IMR-90 (cell line): ENCODE measurements around the gene KCNH4. TPM values are rescaled to one million over a fixed set of nuclear protein-coding genes. Genes with fewer than 3 reads are reported as not detected.

Experiments
- ATAC-seq: fragments of 200-7000 bp; cut with Tn5 transposase; 2 replicates; pipeline ENCODE4 v1.9.1; 2020; ENCODE audit warnings: low read depth, mild to moderate bottlenecking, moderate library complexity
- BruUV-seq: library from RNA; stranded (reverse); fragments of 400-500 nt; replicated peaks from 2 replicates; lab custom pipeline; 2021; lab: Mats Ljungman, UMichigan
- CTCF ChIA-PET: fragments of 300-600 bp; formaldehyde crosslinking; extraction: SDS; loops from one replicate; lab custom pipeline; 2021; ENCODE audit warnings: antibody characterized with exemption; lab: Yijun Ruan, JAX
- POLR2A ChIA-PET: fragments of 300-600 bp; sonication (Branson Sonifier 250); formaldehyde crosslinking; loops from one replicate; lab custom pipeline; 2022; ENCODE audit warnings: antibody characterized with exemption; ENCODE audit not compliant: unreplicated experiment; lab: Charles Lee
- DNase-seq: peaks from one replicate; pipeline ENCODE4 v3.0.0; 2013
- H2AFZ ChIP-seq: replicated peaks from 2 replicates; pipeline ENCODE3; 2013; ENCODE audit warnings: low read length, mild to moderate bottlenecking; ENCODE audit not compliant: poor library complexity
- H2AK5ac ChIP-seq: 2 replicates; pipeline ENCODE4 v1.6.1; 2013; ENCODE audit warnings: low read depth, low read length, inconsistent platforms
- H2AK9ac ChIP-seq: replicated peaks from 2 replicates; pipeline ENCODE3; 2013; ENCODE audit warnings: mild to moderate bottlenecking, low read depth, low read length, moderate library complexity; ENCODE audit not compliant: poor library complexity
- H2BK120ac ChIP-seq: 2 replicates; pipeline ENCODE4 v1.6.1; 2013; ENCODE audit warnings: low read depth, low read length, inconsistent platforms
- H2BK15ac ChIP-seq: 3 replicates; pipeline ENCODE4 v1.6.1; 2013; ENCODE audit warnings: low read depth, low read length, inconsistent platforms
- H2BK20ac ChIP-seq: 2 replicates; pipeline ENCODE4 v1.6.1; 2013; ENCODE audit warnings: low read depth, mild to moderate bottlenecking, inconsistent platforms, low read length, moderate library complexity
- H2BK5ac ChIP-seq: 2 replicates; pipeline ENCODE4 v1.6.1; 2013; ENCODE audit warnings: mild to moderate bottlenecking, low read depth, low read length, inconsistent platforms; ENCODE audit not compliant: poor library complexity, severe bottlenecking
- H3K14ac ChIP-seq: replicated peaks from 2 replicates; pipeline ENCODE4 v1.6.1; 2013; ENCODE audit warnings: low read depth, low read length, inconsistent platforms
- H3K18ac ChIP-seq: 2 replicates; pipeline ENCODE4 v1.6.1; 2013; ENCODE audit warnings: low read depth, low read length, control low read depth
- H3K23ac ChIP-seq: 2 replicates; pipeline ENCODE4 v1.6.1; 2013; ENCODE audit warnings: low read depth, low read length, inconsistent platforms
- H3K27ac ChIP-seq: 2 replicates; pipeline ENCODE4 v1.5.1; 2013; ENCODE audit warnings: mild to moderate bottlenecking, control low read depth, low read length; ENCODE audit not compliant: insufficient read depth
- H3K27me3 ChIP-seq: 2 replicates; pipeline ENCODE4 v1.6.1; 2013; ENCODE audit warnings: low read length; ENCODE audit not compliant: control insufficient read depth, insufficient read depth
- H3K36me3 ChIP-seq: 2 replicates; pipeline ENCODE4 v1.6.1; 2013; ENCODE audit warnings: low read length, mixed read lengths; ENCODE audit not compliant: control insufficient read depth, insufficient read depth
- H3K4ac ChIP-seq: 2 replicates; pipeline ENCODE4 v1.6.1; 2013; ENCODE audit warnings: low read depth, low read length, inconsistent platforms
- H3K4me1 ChIP-seq: 2 replicates; pipeline ENCODE4 v1.6.1; 2013; ENCODE audit warnings: low read length, mixed read lengths; ENCODE audit not compliant: control insufficient read depth, insufficient read depth
- H3K4me2 ChIP-seq: 2 replicates; pipeline ENCODE4 v1.6.1; 2013; ENCODE audit warnings: low read depth, mild to moderate bottlenecking, control low read depth, low read length, moderate library complexity
- H3K4me3 ChIP-seq: 2 replicates; pipeline ENCODE4 v1.5.1; 2013; ENCODE audit warnings: low read depth, mild to moderate bottlenecking, control low read depth, low read length, moderate library complexity; ENCODE audit not compliant: insufficient read depth
- H3K56ac ChIP-seq: 2 replicates; pipeline ENCODE4 v1.6.1; 2013; ENCODE audit warnings: low read length, inconsistent platforms; ENCODE audit not compliant: insufficient read depth; ENCODE audit errors: extremely low read depth
- H3K79me1 ChIP-seq, 2 experiments: 2 replicates each; pipeline ENCODE4 v1.6.1; 2013; ENCODE audit warnings: low read length in 2 of 2, inconsistent platforms in 1 of 2, low read depth in 1 of 2
- H3K9ac ChIP-seq: 2 replicates; pipeline ENCODE4 v1.6.1; 2013; ENCODE audit warnings: low read depth, low read length, control low read depth
- H3K9me1 ChIP-seq: 2 replicates; pipeline ENCODE4 v1.6.1; 2013; ENCODE audit warnings: low read length, inconsistent platforms; ENCODE audit not compliant: insufficient read depth
- H3K9me3 ChIP-seq: 2 replicates; pipeline ENCODE4 v1.6.1; 2013; ENCODE audit warnings: low read length; ENCODE audit not compliant: control insufficient read depth, insufficient read depth
- H4K20me1 ChIP-seq: 2 replicates; pipeline ENCODE4 v1.6.1; 2013; ENCODE audit warnings: low read length, inconsistent platforms; ENCODE audit not compliant: insufficient read depth
- H4K5ac ChIP-seq: 2 replicates; pipeline ENCODE4 v1.6.1; 2013; ENCODE audit warnings: mild to moderate bottlenecking, low read depth, low read length, control low read depth
- H4K8ac ChIP-seq, 2 experiments: 2 replicates each; pipeline ENCODE4 v1.6.1; 2013; ENCODE audit warnings: low read depth in 2 of 2, low read length in 2 of 2, control low read depth in 1 of 2, inconsistent platforms in 1 of 2
- H4K91ac ChIP-seq: 2 replicates; pipeline ENCODE4 v1.6.1; 2013; ENCODE audit warnings: low read depth, low read length, inconsistent platforms; ENCODE audit not compliant: insufficient read depth
- POLR2A ChIP-seq: IDR thresholded peaks from 2 replicates; pipeline ENCODE4 v1.6.1; 2012; ENCODE audit warnings: mild to moderate bottlenecking, low read depth, low read length
- USF2 ChIP-seq: fragments of 150-350 bp; IDR thresholded peaks from 2 replicates; pipeline ENCODE4 v1.6.1; 2017; ENCODE audit warnings: mild to moderate bottlenecking, antibody characterized with exemption, low read length, low read depth
- WGBS, 2 experiments: methylation state at CpG; one replicate each; pipeline versions ENCODE4 v1.1.5 to v1.1.7; 2013; ENCODE audit warnings: missing lambda C conversion rate in 2 of 2; ENCODE audit not compliant: insufficient read length in 1 of 2; ENCODE audit errors: extremely low coverage in 2 of 2; 5-methylcytosine and 5-hydroxymethylcytosine counted together
- dilution Hi-C: fragments of 300-500 bp; cut with HindIII; formaldehyde crosslinking; loops from one replicate; pipeline ENCODE4 v1.14.3; 2018; ENCODE audit warnings: low sequenced_read_pairs; ENCODE audit not compliant: unreplicated experiment
- in situ Hi-C: fragments of 300-500 bp; cut with MboI; formaldehyde crosslinking; loops from 3 replicates; pipeline ENCODE4 v1.14.3; 2019; ENCODE audit warnings: low sequenced_read_pairs, inconsistent platforms, mixed read lengths
- intact Hi-C: fragments of 100-400 bp; cut with micrococcal nuclease; formaldehyde crosslinking; loops from 2 replicates; pipeline ENCODE4 v1.10.0; 2022
- polyA plus RNA-seq, 3 experiments: library from polyadenylated mRNA; depleted of rRNA; stranded (reverse); fragments of >200 nt; gene quantifications; 2 replicates each; pipeline ENCODE4 v1.2.3, GENCODE V29; 2012; ENCODE audit warnings: low replicate concordance in 1 of 3
- total RNA-seq: library from RNA; depleted of rRNA; stranded (reverse); fragments of >200 nt; gene quantifications from 2 replicates; pipeline ENCODE4 v1.2.3, GENCODE V29; 2012

The KCNH4 gene
- total and polyA plus RNA-seq, 2 of the 4 experiments (the other 2 are of a cell fraction): 0.03 TPM; not detected in 1

- in situ Hi-C loops (no loop called here), intact Hi-C loops (no loop called here), dilution Hi-C loops (no loop called here)
- no peak overlapping the region for H2BK5ac ChIP-seq
- CTCF ChIA-PET: interaction anchor here (0.6 kb wide), 1 partner anchor 408 kb away, joined by 3 read pairs; no protein-coding TSS in a partner anchor
- H3K4me3 ChIP-seq: no peak overlapping the region
- H3K18ac ChIP-seq: no peak overlapping the region
- H3K4ac ChIP-seq: no peak overlapping the region
- POLR2A ChIA-PET: interaction anchor here (0.6 kb wide), 1 partner anchor 104 kb away, joined by 3 read pairs; no protein-coding TSS in a partner anchor
- no peak for DNase-seq
- no peak overlapping the region for H3K27ac ChIP-seq
- H2BK15ac ChIP-seq: no peak overlapping the region
- H2AFZ ChIP-seq: no peak overlapping the region
- H2BK120ac ChIP-seq: no peak overlapping the region
- no peak for ATAC-seq
- no peak overlapping the region for H4K5ac ChIP-seq
- H3K23ac ChIP-seq: no peak overlapping the region
- no peaks in the 10 kb centered on the region for H3K9me1 ChIP-seq
- H3K36me3 ChIP-seq: no peaks in the 10 kb centered on the region
- no peaks in the 10 kb centered on the region for H3K4me1 ChIP-seq
- H3K79me1 ChIP-seq: no peaks in the 10 kb centered on the region
- no peak overlapping the region for H4K8ac ChIP-seq
- H2BK20ac ChIP-seq: no peak overlapping the region
- H2AK5ac ChIP-seq: no peak overlapping the region
- H3K9ac ChIP-seq: no peak overlapping the region
- no peak overlapping the region for H3K14ac ChIP-seq
- H4K20me1 ChIP-seq: no peaks in the 10 kb centered on the region
- no peak overlapping the region for H4K91ac ChIP-seq
- peaks cover 46% of the 10 kb centered on the region for H3K27me3 ChIP-seq
- no peaks in the 10 kb centered on the region for H3K9me3 ChIP-seq
- no peak for TF ChIP-seq POLR2A
- no peak for TF ChIP-seq USF2
- BruUV-seq: no TSS peak
- H2AK9ac ChIP-seq: no peak overlapping the region
- no CpG with 5 or more reads among the region's 11 CpGs for WGBS, 2 experiments
- no peak overlapping the region for H3K4me2 ChIP-seq
- H3K56ac ChIP-seq: no peak overlapping the region
Measured at GRCh38 chr17:42171831-42172230, 9.1 kb downstream of the KCNH4 start.
